GM13976 (cell line): Measurements from ENCODE around the gene CYYR1.

Source experiments
- DNase-seq: peaks from one replicate; pipeline ENCODE4 v3.0.0; 2012; ENCODE audit warnings: low spot score
- in situ Hi-C: fragments of 300-500 bp; cut with MboI; formaldehyde crosslinking; loops from one replicate; pipeline ENCODE4 v1.12.0; 2022; ENCODE audit warnings: low sequenced_read_pairs, mixed read lengths, inconsistent platforms; ENCODE audit not compliant: unreplicated experiment
- TF ChIP-seq, protein P1 (sequence below): IDR thresholded peaks from 2 replicates; pipeline ENCODE4 v1.5.1; 2012; ENCODE audit warnings: borderline replicate concordance, mild to moderate bottlenecking; ENCODE audit not compliant: insufficient read depth; ENCODE audit errors: extremely low read depth, missing control alignments, control extremely low read depth

CYYR1 gene

GRCh38 chr21:26544201-26544775 is 28.8 kb downstream of the CYYR1 start:
- DNase-seq, result no peak
- TF ChIP-seq, protein P1, sequence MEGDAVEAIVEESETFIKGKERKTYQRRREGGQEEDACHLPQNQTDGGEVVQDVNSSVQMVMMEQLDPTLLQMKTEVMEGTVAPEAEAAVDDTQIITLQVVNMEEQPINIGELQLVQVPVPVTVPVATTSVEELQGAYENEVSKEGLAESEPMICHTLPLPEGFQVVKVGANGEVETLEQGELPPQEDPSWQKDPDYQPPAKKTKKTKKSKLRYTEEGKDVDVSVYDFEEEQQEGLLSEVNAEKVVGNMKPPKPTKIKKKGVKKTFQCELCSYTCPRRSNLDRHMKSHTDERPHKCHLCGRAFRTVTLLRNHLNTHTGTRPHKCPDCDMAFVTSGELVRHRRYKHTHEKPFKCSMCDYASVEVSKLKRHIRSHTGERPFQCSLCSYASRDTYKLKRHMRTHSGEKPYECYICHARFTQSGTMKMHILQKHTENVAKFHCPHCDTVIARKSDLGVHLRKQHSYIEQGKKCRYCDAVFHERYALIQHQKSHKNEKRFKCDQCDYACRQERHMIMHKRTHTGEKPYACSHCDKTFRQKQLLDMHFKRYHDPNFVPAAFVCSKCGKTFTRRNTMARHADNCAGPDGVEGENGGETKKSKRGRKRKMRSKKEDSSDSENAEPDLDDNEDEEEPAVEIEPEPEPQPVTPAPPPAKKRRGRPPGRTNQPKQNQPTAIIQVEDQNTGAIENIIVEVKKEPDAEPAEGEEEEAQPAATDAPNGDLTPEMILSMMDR, result no peak
- in situ Hi-C loops, result no loop called here

DNA sequence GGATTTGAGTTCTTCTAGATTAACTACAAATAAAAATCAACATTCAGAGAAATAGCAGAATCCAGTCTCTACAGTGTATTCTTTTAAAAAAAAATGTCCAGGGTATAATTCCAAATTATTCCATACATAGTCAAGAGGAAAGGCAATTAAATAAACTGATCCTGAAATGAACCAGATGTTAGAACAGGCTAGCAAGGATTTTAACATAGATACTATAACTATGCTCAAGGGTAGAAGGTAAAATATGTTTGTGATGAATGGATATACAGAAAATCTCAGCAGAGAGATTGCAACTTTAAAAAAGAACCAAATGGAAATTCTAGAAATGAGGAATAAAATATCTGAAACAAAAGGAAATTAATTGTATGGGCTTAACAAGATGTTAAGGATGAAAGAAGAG is 32.4 kb downstream of the CYYR1 start:
- TF ChIP-seq, protein P1, result no peak
- no peak for DNase-seq
- in situ Hi-C loops, result no loop called here

DNA sequence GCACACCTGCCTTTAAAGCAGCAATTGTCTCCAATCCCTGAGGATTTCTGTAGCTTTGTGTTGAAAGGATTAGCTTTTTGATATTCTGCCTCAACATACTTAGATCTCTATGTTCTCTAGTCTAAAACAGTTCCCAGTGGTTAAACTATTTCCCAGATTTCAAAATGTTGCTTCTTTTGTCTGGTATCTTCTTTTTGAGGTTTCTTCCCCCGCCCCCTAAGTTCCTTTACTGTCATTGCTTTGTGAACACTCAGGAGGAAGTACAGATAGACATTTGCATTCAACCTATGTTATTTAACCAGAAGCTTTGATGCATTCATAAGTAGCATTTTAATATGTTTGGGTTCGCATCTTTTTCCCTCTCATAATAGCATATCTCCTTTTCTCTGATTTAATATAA is 33.5 kb downstream of the CYYR1 start:
- in situ Hi-C loops, result no loop called here

GRCh38 chr21:26534517-26534916 is 38.6 kb downstream of the CYYR1 start:
- DNase-seq, result no peak
- TF ChIP-seq, protein P1, result no peak
- in situ Hi-C loops, result no loop called here

More for the DNA sequence above, 33.5 kb downstream of the CYYR1 start:
- no peak for DNase-seq
- TF ChIP-seq, protein P1, result no peak

GRCh38 chr21:26532208-26532607 is 40.9 kb downstream of the CYYR1 start:
- in situ Hi-C loops, result no loop called here
- no peak for DNase-seq
- TF ChIP-seq, protein P1, result no peak

DNA sequence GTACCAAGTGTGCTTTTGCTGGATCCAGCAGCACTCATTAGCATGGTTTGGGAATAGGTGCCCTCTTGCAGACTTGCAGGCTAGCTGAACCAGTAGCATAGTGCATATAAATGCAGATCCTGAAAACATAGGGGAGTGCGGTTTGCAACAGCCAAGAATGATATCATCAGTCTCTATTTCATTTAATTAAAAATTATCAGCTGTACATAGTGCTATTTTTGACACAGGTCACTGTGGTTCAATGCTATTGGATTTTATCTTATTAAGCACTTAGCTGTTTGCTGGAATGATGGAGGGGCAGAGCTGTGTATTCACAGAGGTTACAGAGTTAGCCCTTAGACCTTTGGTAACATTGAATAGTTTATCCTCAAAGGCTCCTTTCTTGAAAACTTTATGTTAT is 43.6 kb downstream of the CYYR1 start:
- in situ Hi-C loops, result no loop called here
- TF ChIP-seq, protein P1, result no peak
- DNase-seq, result no peak
